ENCODE data around the gene U2AF2. TPM values are rescaled to one million over a fixed set of nuclear protein-coding genes. Genes with fewer than 3 reads are reported as not detected.

U2AF2 gene
- polyA plus RNA-seq (2014; cell fraction: cytosol; rRNA removed), result 120 and 160 TPM in 2 replicates
- polyA plus RNA-seq (2014; cell fraction: nucleus; rRNA removed), result 129 and 133 TPM in 2 replicates

GRCh38 chr19:55654868-55655647 lies at the start of gene U2AF2:
Gene U2AF2, plus strand, starts transcription at chr19:55655035. Its CDS starts 70 bp downstream, at chr19:55655105.
- DNase-seq (ENCODE audit: low spot score), result peak; percentile 71

DNA sequence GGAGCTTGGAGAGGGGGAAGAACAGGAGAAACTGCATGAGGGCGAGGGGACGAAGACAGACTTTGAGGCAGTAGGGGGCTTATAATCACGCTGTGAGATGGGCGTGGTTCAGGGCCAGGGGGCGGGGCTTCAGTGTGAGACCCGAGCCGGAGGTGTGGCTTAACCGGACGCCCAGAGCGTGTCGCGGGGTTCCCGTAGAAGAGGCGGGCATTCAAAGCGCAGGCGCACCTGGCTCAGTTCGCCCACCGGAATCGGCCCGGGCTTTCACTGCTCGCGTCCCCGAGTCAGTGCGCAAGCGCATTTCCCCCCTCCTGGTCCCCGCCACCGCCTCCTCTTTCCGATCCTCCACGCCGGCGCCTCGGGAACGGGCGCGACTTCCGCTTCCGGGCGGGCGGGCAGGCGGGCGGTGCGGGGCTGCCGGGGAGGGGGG lies 49.6 kb upstream of the U2AF2 start:
- DNase-seq (ENCODE audit: low spot score), result peak; percentile 94

DNA sequence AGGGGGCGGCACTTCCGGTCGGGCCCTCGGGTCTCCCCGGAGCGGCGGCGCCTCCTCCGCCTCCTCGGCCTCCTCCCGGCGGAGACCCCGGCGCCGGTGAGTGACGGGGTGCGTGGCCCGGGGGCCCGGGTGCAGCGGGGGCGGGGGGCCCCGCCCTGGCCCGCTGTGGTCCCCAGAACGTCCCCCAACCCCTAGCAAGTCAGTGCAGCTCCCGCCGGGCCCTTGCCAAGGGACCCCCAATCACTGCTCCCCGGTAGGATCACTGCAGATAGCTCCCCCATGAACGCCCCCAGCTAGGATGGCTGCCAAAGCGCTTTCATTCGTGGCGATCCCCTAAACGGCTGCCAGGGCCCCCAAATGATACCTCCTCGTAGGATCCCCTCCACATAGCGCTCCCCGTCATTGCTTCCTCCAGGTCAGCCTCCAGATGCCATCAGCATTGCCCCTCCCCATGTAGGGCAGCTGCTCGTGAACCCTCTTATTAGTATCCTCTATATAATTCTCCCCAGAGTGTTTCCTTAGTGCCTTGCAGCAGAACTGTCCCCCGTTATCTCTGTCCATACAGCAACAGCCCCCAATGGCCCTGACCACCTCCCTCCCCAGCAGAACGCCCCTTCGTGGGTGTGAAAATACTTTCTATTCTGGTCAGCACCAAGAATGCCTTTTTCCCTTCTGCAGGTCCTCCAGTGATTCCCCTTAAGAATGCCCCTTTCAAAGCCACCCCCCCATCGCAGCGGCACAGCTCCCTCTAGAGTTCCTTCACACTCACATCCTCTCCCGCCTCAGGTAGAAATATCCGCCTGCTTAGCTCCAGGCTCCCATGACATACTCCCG lies 49.0 kb upstream of the U2AF2 start, which contains the start of gene ZNF865:
ZNF865 (plus strand) TSS at position 11 of the 834 bp plus-strand sequence. CDS start 7,972 bp downstream, outside the sequence.
- DNase-seq (ENCODE audit: low spot score), result peak; percentile 56

DNA sequence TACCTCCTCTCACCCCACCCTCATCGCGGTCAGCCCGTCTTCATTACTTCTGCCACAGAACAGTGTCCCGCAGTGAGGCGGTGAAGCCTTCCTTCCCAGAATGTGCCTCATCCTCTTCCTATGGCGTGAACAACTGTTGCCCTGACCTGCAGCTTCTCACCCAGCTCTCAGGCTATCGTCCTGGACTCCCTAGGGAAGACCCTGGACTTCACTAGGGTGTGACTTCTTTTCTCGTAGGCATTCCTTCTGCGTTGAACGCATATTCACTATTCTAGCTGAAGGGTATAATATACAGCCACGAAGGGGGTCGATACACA lies 48.4 kb upstream of the U2AF2 start:
- no peak for DNase-seq (ENCODE audit: low spot score)

GRCh38 chr19:55606817-55607216 lies 48.0 kb upstream of the U2AF2 start:
- no peak for DNase-seq (ENCODE audit: low spot score)

- DNase-seq (ENCODE audit: low spot score), result no peak
Observed at GRCh38 chr19:55609326-55609725, 45.5 kb upstream of the U2AF2 start.

GRCh38 chr19:55611300-55611982 lies 43.4 kb upstream of the U2AF2 start:
- no peak for DNase-seq (ENCODE audit: low spot score)

DNA sequence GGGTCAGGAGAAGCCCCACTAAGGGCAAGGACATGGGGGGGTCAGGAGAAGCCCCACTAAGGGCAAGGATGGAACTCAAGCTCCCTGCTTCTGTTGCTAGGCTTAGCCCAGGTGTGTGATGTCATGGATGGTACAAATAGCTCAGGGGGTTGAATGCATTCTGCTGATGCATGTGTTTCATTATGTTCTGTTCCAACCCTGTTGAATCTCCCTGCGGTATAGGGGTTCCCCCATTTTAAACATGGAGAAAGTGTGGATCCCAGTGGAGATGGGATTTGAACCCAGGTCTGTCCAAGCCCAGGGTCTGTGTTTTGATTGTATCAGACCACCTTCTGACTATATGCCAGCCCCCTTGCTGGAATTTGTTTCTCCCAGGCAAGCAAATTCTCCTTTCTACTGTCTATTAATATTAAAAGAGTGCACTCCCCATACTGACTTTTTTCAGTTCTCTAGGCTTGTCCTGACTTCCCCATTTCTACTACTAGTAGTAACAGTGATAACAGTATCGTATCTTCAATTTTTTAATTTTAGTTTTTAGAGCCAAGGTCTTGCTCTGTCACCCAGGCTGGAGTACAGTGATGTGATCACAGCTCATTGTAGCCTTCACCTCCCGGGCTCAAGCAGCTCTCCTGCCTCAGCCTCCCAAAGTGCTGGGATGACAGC lies 42.7 kb upstream of the U2AF2 start:
- DNase-seq (ENCODE audit: low spot score), result no peak

DNA sequence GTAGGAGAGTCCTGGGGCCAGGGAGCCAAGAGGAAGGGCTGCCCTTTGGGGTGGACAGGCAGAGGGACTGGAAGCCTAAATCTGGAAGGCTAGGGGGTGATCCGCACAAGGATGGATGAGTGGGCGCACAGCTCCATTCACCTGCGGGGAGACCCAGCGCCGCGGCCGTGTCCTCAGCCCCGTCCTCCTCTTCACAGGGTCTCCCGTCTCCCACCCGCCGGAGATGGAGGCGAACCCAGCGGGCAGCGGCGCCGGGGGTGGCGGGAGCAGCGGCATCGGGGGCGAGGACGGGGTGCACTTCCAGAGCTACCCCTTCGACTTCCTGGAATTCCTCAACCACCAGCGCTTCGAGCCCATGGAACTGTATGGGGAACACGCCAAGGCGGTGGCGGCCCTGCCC lies 41.4 kb upstream of the U2AF2 start:
- no peak for DNase-seq (ENCODE audit: low spot score)

- DNase-seq (ENCODE audit: low spot score), result no peak
Observed at GRCh38 chr19:55613930-55614710, 40.7 kb upstream of the U2AF2 start.

DNA sequence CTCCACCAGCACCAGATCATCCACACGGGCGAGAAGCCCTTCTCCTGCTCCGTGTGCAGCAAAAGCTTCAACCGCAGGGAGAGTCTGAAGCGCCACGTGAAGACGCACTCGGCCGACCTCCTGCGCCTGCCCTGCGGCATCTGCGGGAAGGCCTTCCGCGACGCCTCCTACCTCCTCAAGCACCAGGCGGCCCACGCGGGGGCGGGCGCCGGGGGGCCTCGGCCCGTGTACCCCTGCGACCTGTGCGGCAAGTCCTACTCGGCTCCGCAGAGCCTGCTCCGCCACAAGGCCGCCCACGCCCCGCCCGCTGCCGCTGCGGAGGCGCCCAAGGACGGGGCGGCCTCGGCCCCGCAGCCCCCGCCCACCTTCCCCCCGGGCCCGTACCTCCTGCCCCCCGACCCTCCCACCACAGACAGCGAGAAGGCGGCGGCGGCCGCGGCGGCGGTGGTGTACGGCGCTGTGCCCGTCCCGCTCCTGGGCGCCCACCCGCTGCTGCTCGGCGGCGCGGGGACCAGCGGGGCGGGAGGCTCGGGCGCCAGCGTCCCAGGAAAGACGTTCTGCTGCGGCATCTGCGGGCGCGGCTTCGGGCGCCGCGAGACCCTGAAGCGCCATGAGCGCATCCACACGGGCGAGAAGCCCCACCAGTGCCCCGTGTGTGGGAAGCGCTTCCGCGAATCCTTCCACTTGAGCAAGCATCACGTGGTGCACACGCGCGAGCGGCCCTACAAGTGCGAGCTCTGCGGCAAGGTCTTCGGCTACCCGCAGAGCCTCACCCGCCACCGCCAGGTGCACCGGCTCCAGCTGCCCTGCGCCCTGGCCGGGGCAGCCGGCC lies 39.9 kb upstream of the U2AF2 start:
- no peak for DNase-seq (ENCODE audit: low spot score)

DNA sequence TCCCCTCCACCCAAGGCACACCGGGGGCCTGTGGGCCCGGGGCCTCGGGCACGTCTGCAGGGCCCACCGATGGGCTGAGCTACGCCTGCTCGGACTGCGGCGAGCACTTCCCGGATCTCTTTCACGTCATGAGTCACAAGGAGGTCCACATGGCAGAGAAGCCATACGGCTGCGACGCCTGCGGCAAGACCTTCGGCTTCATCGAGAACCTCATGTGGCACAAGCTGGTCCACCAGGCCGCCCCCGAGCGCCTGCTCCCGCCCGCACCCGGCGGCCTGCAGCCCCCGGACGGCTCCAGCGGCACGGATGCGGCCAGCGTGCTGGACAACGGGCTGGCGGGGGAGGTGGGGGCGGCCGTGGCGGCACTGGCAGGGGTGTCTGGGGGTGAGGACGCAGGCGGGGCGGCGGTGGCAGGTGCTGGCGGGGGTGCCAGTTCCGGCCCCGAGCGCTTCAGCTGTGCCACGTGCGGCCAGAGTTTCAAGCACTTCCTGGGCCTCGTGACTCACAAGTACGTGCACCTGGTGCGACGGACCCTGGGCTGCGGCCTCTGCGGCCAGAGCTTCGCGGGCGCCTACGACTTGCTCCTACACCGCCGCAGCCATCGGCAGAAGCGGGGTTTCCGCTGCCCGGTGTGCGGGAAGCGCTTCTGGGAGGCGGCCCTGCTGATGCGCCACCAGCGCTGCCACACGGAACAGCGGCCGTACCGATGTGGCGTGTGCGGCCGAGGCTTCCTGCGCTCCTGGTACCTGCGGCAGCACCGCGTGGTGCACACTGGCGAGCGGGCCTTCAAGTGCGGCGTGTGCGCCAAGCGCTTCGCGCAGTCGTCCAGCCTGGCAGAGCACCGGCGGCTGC lies 39.1 kb upstream of the U2AF2 start:
- DNase-seq (ENCODE audit: low spot score), result no peak

- DNase-seq (ENCODE audit: low spot score), result no peak
Observed at GRCh38 chr19:55616395-55616875, 38.4 kb upstream of the U2AF2 start.

DNA sequence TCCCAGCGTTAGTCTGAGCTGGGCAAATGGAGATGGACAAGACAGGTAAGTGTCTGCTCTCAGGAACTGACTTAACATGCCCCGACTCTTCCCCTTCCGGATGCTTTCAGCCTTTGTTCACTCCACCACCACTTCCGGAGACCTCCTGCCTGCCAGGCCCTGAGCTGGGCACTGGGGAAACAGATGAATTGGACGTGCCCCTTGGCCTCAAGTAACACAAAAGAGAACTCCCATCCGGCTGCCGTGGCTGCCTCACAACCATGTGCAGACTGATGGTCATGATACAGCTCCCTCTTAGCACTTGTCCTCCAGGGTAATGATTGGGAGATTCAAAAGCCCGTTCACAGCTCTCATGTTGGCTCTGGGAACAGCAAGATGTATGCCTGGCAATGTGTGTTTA lies 37.4 kb upstream of the U2AF2 start:
- no peak for DNase-seq (ENCODE audit: low spot score)

DNA sequence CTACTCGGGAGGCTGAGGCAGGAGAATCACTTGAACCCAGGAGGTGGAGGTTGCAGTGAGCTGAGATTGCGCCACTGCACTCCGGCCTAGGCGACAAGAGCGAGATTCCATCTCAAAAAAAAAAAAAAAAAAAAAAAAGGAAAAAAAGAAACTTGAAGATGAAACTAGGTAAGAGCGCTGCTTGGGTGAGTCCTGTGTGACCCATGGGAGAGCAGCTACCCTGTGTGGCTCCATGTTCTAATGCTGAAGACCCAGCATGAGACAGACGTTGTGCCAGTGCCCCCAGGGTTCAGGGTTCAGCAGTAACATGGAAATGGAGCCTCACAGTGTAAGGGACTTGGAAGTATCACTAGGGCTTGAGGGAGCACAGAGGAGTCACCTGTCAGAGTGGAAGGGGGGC lies 36.4 kb upstream of the U2AF2 start:
- no peak for DNase-seq (ENCODE audit: low spot score)

GRCh38 chr19:55619286-55619685 lies 35.5 kb upstream of the U2AF2 start:
- no peak for DNase-seq (ENCODE audit: low spot score)

GRCh38 chr19:55620410-55621204 lies 34.2 kb upstream of the U2AF2 start:
- DNase-seq (ENCODE audit: low spot score), result no peak

- no peak for DNase-seq (ENCODE audit: low spot score)
Observed at GRCh38 chr19:55621205-55621672, 33.6 kb upstream of the U2AF2 start.
